GM03348 (cell line): Measurements from ENCODE around the gene TBR1.

ENCODE experiments used
- DNase-seq: peaks from one replicate; pipeline ENCODE4 v3.0.0; 2012; ENCODE audit warnings: low spot score

TBR1 gene

GRCh38 chr2:161415034-161415986 lies 787 bp upstream of the TBR1 start:
- no peak for DNase-seq

GRCh38 chr2:161416708-161417437 lies 776 bp downstream of the TBR1 start:
- DNase-seq: no peak

- no peak for DNase-seq
Measured at GRCh38 chr2:161417438-161418274, 1.6 kb downstream of the TBR1 start.

GRCh38 chr2:161418275-161418714 lies 2.2 kb downstream of the TBR1 start:
- no peak for DNase-seq

- peak; percentile 55 for DNase-seq
Measured at GRCh38 chr2:161418715-161419637, 2.9 kb downstream of the TBR1 start.

- DNase-seq: no peak
Measured at GRCh38 chr2:161419638-161420190, 3.6 kb downstream of the TBR1 start.

- DNase-seq: no peak
Measured at GRCh38 chr2:161420406-161421074, 4.4 kb downstream of the TBR1 start.

GRCh38 chr2:161421686-161422085 lies 5.6 kb downstream of the TBR1 start:
- DNase-seq: no peak

- no peak for DNase-seq
Measured at GRCh38 chr2:161422816-161423403, 6.8 kb downstream of the TBR1 start.

- peak; percentile 35 for DNase-seq
Measured at GRCh38 chr2:161423421-161424393, 7.6 kb downstream of the TBR1 start.

GRCh38 chr2:161424394-161424769 lies 8.3 kb downstream of the TBR1 start:
- DNase-seq: no peak

GRCh38 chr2:161424891-161425727 lies 9.0 kb downstream of the TBR1 start:
- no peak for DNase-seq

GRCh38 chr2:161425728-161426454 lies 9.8 kb downstream of the TBR1 start:
- DNase-seq: no peak

GRCh38 chr2:161426455-161426921 lies 10.4 kb downstream of the TBR1 start:
- peak; percentile 66 for DNase-seq

- DNase-seq: peak; percentile 38
Measured at GRCh38 chr2:161426922-161427663, 11.0 kb downstream of the TBR1 start.
